Liver (tissue), 9 donors: ENCODE results near the gene ATP8B3. TPM values are rescaled to one million over a fixed set of nuclear protein-coding genes. Genes with fewer than 3 reads are reported as not detected.

ENCODE experiments used
- DNase-seq: peaks from one replicate; pipeline ENCODE4 v3.0.0-alpha.2; 2017; ENCODE audit warnings: low spot score
- H3K27ac ChIP-seq, 2 donors: one replicate each; pipeline ENCODE4 v1.7.0; 2013; ENCODE audit warnings: inconsistent platforms in 2 of 2, low read length in 2 of 2, control low read depth in 1 of 2, low read depth in 1 of 2, mild to moderate bottlenecking in 1 of 2
- H3K27me3 ChIP-seq, 4 donors: one replicate each; pipeline versions ENCODE4 v1.6.1 to v1.7.0; 2013; ENCODE audit warnings: low read length in 3 of 4, inconsistent platforms in 1 of 4, mild to moderate bottlenecking in 1 of 4, moderate library complexity in 1 of 4; ENCODE audit not compliant: control insufficient read depth in 4 of 4, insufficient read depth in 4 of 4
- H3K36me3 ChIP-seq, 4 donors: one replicate each; pipeline versions ENCODE4 v1.6.1 to v1.7.0; 2013; ENCODE audit warnings: low read length in 3 of 4, mild to moderate bottlenecking in 3 of 4, low read depth in 1 of 4, moderate library complexity in 1 of 4; ENCODE audit not compliant: control insufficient read depth in 4 of 4, insufficient read depth in 3 of 4
- H3K4me1 ChIP-seq, 4 donors: one replicate each; pipeline versions ENCODE4 v1.6.1 to v1.7.0; 2013; ENCODE audit warnings: low read length in 3 of 4, mild to moderate bottlenecking in 3 of 4, moderate library complexity in 1 of 4; ENCODE audit not compliant: control insufficient read depth in 4 of 4, insufficient read depth in 4 of 4
- H3K4me3 ChIP-seq, 3 donors: one replicate each; pipeline versions ENCODE4 v1.6.1 to v1.7.0; 2013; ENCODE audit warnings: low read length in 3 of 3, control low read depth in 1 of 3, low read depth in 1 of 3, mild to moderate bottlenecking in 1 of 3
- H3K9ac ChIP-seq, 2 donors: one replicate each; pipeline ENCODE4 v1.7.0; 2013; ENCODE audit warnings: low read length in 2 of 2, mild to moderate bottlenecking in 2 of 2, moderate library complexity in 2 of 2, control low read depth in 1 of 2, low read depth in 1 of 2
- H3K9me3 ChIP-seq, 4 donors: one replicate each; pipeline versions ENCODE4 v1.6.1 to v1.7.0; 2013; ENCODE audit warnings: low read length in 3 of 4; ENCODE audit not compliant: control insufficient read depth in 4 of 4
- ATF3 ChIP-seq: IDR thresholded peaks from 2 replicates; pipeline ENCODE4 v1.6.1; 2016; ENCODE audit warnings: antibody characterized with exemption
- EGR1 ChIP-seq, 2 donors: IDR thresholded peaks; 2 replicates each; pipeline ENCODE4 v1.6.1; 2016 to 2018; ENCODE audit warnings: antibody characterized with exemption in 2 of 2, low read depth in 2 of 2
- FOXA1 ChIP-seq: IDR thresholded peaks from 2 replicates; pipeline ENCODE4 v1.6.1; 2016; ENCODE audit warnings: antibody characterized with exemption
- FOXA2 ChIP-seq: IDR thresholded peaks from 2 replicates; pipeline ENCODE4 v1.6.1; 2016; ENCODE audit warnings: antibody characterized with exemption
- GABPA ChIP-seq, 2 donors: IDR thresholded peaks in 1 of 2; conservative IDR thresholded peaks in 1 of 2; 2 replicates each; pipeline ENCODE4 v1.6.1; 2016; ENCODE audit warnings: antibody characterized with exemption in 2 of 2, mild to moderate bottlenecking in 1 of 2, moderate library complexity in 1 of 2
- HNF4A ChIP-seq, 2 donors: conservative IDR thresholded peaks; 2 replicates each; pipeline ENCODE4 v1.6.1; 2016; ENCODE audit warnings: antibody characterized with exemption in 2 of 2, mild to moderate bottlenecking in 2 of 2
- HNF4G ChIP-seq: IDR thresholded peaks from 2 replicates; pipeline ENCODE4 v1.6.1; 2016; ENCODE audit warnings: antibody characterized with exemption
- JUND ChIP-seq, 2 donors: IDR thresholded peaks; 2 replicates each; pipeline ENCODE4 v1.6.1; 2016; ENCODE audit warnings: antibody characterized with exemption in 2 of 2
- MAX ChIP-seq: IDR thresholded peaks from 2 replicates; pipeline ENCODE4 v1.6.1; 2016; ENCODE audit warnings: antibody characterized with exemption
- NR2F2 ChIP-seq: IDR thresholded peaks from 2 replicates; pipeline ENCODE4 v1.6.1; 2016; ENCODE audit warnings: antibody characterized with exemption
- RAD21 ChIP-seq, 2 donors: IDR thresholded peaks; 2 replicates each; pipeline ENCODE4 v1.6.1; 2016; ENCODE audit warnings: antibody characterized with exemption in 2 of 2, mild to moderate bottlenecking in 2 of 2
- REST ChIP-seq: IDR thresholded peaks from 2 replicates; pipeline ENCODE4 v1.6.1; 2016; ENCODE audit warnings: antibody characterized with exemption, mild to moderate bottlenecking
- RXRA ChIP-seq, 2 donors: IDR thresholded peaks; 2 replicates each; pipeline ENCODE4 v1.6.1; 2017 to 2018; ENCODE audit warnings: antibody characterized with exemption in 2 of 2, mild to moderate bottlenecking in 1 of 2
- SP1 ChIP-seq: IDR thresholded peaks from 2 replicates; pipeline ENCODE4 v1.6.1; 2018; ENCODE audit warnings: antibody characterized with exemption, mild to moderate bottlenecking
- TAF1 ChIP-seq: conservative IDR thresholded peaks from 2 replicates; pipeline ENCODE4 v1.6.1; 2016; ENCODE audit warnings: antibody characterized with exemption, mild to moderate bottlenecking
- YY1 ChIP-seq: IDR thresholded peaks from 2 replicates; pipeline ENCODE4 v1.6.1; 2016; ENCODE audit warnings: antibody characterized with exemption, mild to moderate bottlenecking
- whole genome bisulfite sequencing: extraction: QIAGEN DNeasy Blood & Tissue Kit; methylation state at CpG from one replicate; pipeline ENCODE4 v1.1.7; 2013; 5-methylcytosine and 5-hydroxymethylcytosine counted together
- polyA plus RNA-seq, 2 donors: library from polyadenylated mRNA; stranded (reverse) in 1 of 2; unstranded in 1 of 2; fragments of 200-250 nt in 1 of 2; fragments of >200 nt in 1 of 2; fragmentation: Nextera tagmentation in 1 of 2; extraction: Ambion mirVana in 1 of 2; gene quantifications; one replicate each; pipeline versions ENCODE4 v1.2.1 to v1.2.3, GENCODE V29; 2013 to 2015
- total RNA-seq, 2 donors: library from RNA; depleted of rRNA; stranded (reverse); fragments of >200 nt; gene quantifications; one replicate each; pipeline ENCODE4 v1.2.3, GENCODE V29; 2014
- TF ChIP-seq, protein P1 (sequence below): fragments of 150-350 bp; IDR thresholded peaks from 2 replicates; pipeline ENCODE4 v1.5.1; 2017; ENCODE audit warnings: improper control_type of control experiment, low read depth, low read length; ENCODE audit not compliant: missing input control
- TF ChIP-seq, protein P2 (sequence below): IDR thresholded peaks from 2 replicates; pipeline ENCODE4 v1.6.1; 2016; ENCODE audit warnings: antibody characterized with exemption
- donor health status: healthy.
- donor health status: healthy.
- donor health status: healthy.
- donor health status: healthy.
- donor health status: healthy.

The ATP8B3 gene
- total and polyA plus RNA-seq, 4 donors: 0.42 to 3.1 (median 0.52) TPM

DNA sequence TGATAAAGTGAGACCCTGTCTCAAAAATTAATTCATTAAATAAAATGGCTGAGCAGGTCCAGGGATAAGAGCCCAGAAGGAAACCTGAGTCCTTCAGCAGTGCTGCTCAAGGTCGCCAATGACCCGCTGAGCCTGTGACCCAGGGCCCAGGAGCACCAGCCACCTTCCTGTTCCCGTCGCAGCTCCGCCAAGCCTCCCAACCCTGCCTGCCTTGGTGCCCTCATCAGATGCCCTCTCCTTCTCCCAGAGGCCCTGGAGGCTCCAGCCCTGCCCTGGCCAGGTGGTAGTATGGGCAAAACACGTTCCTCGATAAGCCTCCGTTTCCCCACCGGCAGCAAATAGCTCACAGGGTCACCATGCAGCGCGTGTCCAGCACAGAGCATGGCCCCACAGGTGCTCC is 33.6 kb upstream of the ATP8B3 start:
- H3K9me3 ChIP-seq: no peaks in the 10 kb centered on the region
- no peak overlapping the region for H3K27ac ChIP-seq
- 87% methylated on average over 11 of the region's 11 CpGs for WGBS
- TF ChIP-seq YY1 (no peak), EGR1 (IDR thresholded peaks at IDR 0.05; ENCODE audit: low read depth in 2 of 2) (no peak), ATF3 (no peak), HNF4A (conservative IDR thresholded peaks at IDR 0.05) (no peak), FOXA2 (no peak), SP1 (no peak), HNF4G (no peak), TAF1 (no peak), RXRA (IDR thresholded peaks at IDR 0.05) (no peak), FOXA1 (no peak), RAD21 (IDR thresholded peaks at IDR 0.05) (no peak), NR2F2 (no peak), REST (no peak), MAX (no peak), JUND (IDR thresholded peaks at IDR 0.05) (no peak), GABPA (IDR thresholded peaks at IDR 0.05 in 1 of 2, conservative IDR thresholded peaks at IDR 0.05 in 1 of 2) (no peak)
- TF ChIP-seq, protein P1, sequence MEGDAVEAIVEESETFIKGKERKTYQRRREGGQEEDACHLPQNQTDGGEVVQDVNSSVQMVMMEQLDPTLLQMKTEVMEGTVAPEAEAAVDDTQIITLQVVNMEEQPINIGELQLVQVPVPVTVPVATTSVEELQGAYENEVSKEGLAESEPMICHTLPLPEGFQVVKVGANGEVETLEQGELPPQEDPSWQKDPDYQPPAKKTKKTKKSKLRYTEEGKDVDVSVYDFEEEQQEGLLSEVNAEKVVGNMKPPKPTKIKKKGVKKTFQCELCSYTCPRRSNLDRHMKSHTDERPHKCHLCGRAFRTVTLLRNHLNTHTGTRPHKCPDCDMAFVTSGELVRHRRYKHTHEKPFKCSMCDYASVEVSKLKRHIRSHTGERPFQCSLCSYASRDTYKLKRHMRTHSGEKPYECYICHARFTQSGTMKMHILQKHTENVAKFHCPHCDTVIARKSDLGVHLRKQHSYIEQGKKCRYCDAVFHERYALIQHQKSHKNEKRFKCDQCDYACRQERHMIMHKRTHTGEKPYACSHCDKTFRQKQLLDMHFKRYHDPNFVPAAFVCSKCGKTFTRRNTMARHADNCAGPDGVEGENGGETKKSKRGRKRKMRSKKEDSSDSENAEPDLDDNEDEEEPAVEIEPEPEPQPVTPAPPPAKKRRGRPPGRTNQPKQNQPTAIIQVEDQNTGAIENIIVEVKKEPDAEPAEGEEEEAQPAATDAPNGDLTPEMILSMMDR: no peak
- TF ChIP-seq, protein P2, sequence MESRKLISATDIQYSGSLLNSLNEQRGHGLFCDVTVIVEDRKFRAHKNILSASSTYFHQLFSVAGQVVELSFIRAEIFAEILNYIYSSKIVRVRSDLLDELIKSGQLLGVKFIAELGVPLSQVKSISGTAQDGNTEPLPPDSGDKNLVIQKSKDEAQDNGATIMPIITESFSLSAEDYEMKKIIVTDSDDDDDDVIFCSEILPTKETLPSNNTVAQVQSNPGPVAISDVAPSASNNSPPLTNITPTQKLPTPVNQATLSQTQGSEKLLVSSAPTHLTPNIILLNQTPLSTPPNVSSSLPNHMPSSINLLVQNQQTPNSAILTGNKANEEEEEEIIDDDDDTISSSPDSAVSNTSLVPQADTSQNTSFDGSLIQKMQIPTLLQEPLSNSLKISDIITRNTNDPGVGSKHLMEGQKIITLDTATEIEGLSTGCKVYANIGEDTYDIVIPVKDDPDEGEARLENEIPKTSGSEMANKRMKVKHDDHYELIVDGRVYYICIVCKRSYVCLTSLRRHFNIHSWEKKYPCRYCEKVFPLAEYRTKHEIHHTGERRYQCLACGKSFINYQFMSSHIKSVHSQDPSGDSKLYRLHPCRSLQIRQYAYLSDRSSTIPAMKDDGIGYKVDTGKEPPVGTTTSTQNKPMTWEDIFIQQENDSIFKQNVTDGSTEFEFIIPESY: no peak
- no peak overlapping the region for H3K4me3 ChIP-seq
- H3K27me3 ChIP-seq: no peaks in the 10 kb centered on the region
- no peak for DNase-seq
- no peak overlapping the region for H3K9ac ChIP-seq
- H3K4me1 ChIP-seq: peaks cover 9 to 69% (median 58%) of the 10 kb centered on the region in 4 donors
- no peaks in the 10 kb centered on the region for H3K36me3 ChIP-seq
